ENCODE data around the gene CACNB2.

DNA sequence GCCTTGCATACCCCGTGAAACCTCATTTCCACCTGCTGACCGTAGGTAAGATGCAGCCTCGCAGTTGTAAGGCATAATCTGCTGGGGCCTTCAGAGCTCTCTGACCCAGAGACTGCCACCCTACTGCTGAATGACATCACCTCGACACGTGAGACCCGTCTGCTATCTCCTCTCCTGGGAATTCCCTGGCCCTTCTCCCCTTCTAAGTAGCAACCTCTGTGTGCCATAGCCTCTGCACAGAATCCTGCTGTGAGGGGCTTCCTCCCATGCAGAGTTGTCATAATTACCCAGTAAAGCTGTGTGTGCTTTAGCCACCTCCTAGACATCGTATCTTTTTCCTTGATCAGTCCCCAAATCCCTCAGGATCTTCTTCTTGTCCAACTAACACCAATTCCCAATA, 106.7 kb downstream of the CACNB2 start:
- TF ChIP-seq, protein P1, sequence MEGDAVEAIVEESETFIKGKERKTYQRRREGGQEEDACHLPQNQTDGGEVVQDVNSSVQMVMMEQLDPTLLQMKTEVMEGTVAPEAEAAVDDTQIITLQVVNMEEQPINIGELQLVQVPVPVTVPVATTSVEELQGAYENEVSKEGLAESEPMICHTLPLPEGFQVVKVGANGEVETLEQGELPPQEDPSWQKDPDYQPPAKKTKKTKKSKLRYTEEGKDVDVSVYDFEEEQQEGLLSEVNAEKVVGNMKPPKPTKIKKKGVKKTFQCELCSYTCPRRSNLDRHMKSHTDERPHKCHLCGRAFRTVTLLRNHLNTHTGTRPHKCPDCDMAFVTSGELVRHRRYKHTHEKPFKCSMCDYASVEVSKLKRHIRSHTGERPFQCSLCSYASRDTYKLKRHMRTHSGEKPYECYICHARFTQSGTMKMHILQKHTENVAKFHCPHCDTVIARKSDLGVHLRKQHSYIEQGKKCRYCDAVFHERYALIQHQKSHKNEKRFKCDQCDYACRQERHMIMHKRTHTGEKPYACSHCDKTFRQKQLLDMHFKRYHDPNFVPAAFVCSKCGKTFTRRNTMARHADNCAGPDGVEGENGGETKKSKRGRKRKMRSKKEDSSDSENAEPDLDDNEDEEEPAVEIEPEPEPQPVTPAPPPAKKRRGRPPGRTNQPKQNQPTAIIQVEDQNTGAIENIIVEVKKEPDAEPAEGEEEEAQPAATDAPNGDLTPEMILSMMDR (conservative IDR thresholded peaks at IDR 0.05) = no peak
- TF ChIP-seq EZH2 (IDR thresholded peaks at IDR 0.05; ENCODE audit: low read depth) = no peak
